ENCODE results near the gene ABCA9. TPM values are rescaled to one million over a fixed set of nuclear protein-coding genes. Genes with fewer than 3 reads are reported as not detected.

The ABCA9 gene
- total RNA-seq, 2 donors from 2014 or later, result 0.12 TPM; not detected in 1

GRCh38 chr17:69061721-69062556 is 1.2 kb upstream of the ABCA9 start:
- ATAC-seq (no peak), DNase-seq (ENCODE audit: low spot score) (no peak)
- H3K4me1 Mint-ChIP-seq (ENCODE audit: low read depth in 2 of 2), result peaks cover 28 to 36% of the 10 kb centered on the region in 2 donors
- no peak overlapping the region for H3K4me3 Mint-ChIP-seq
- no peaks in the 10 kb centered on the region for H3K36me3 Mint-ChIP-seq
- H3K27ac Mint-ChIP-seq, result no peak overlapping the region
- H3K9me3 Mint-ChIP-seq, result peaks cover 4% of the 10 kb centered on the region
- H3K27me3 Mint-ChIP-seq, result no peaks in the 10 kb centered on the region

- Mint-ChIP-seq H3K9me3 (peaks cover 4% of the 10 kb centered on the region), H3K4me1 (ENCODE audit: low read depth in 2 of 2) (peaks cover 8 to 20% of the 10 kb centered on the region in 2 donors), H3K27me3 (no peaks in the 10 kb centered on the region), H3K36me3 (no peaks in the 10 kb centered on the region), H3K4me3 (no peak overlapping the region), H3K27ac (peak overlapping the region in 1 of 2 donors; percentile 66)
- DNase-seq (ENCODE audit: low spot score) (no peak), ATAC-seq (no peak)
Measured at GRCh38 chr17:69059458-69060175, 1.1 kb downstream of the ABCA9 start.

- ATAC-seq (no peak), DNase-seq (ENCODE audit: low spot score) (no peak)
- peaks cover 4% of the 10 kb centered on the region for H3K9me3 Mint-ChIP-seq
- peaks cover 8 to 20% of the 10 kb centered on the region in 2 donors for H3K4me1 Mint-ChIP-seq (ENCODE audit: low read depth in 2 of 2)
- no peak overlapping the region for H3K4me3 Mint-ChIP-seq
- H3K36me3 Mint-ChIP-seq, result no peaks in the 10 kb centered on the region
- H3K27me3 Mint-ChIP-seq, result no peaks in the 10 kb centered on the region
- H3K27ac Mint-ChIP-seq, result peak overlapping the region in 1 of 2 donors; percentile 40
Measured at GRCh38 chr17:69058165-69058564, 2.6 kb downstream of the ABCA9 start.

- Mint-ChIP-seq H3K4me1 (ENCODE audit: low read depth in 2 of 2) (peaks cover 8 to 20% of the 10 kb centered on the region in 2 donors), H3K4me3 (no peak overlapping the region), H3K36me3 (no peaks in the 10 kb centered on the region), H3K27ac (no peak overlapping the region), H3K27me3 (no peaks in the 10 kb centered on the region), H3K9me3 (peaks cover 4% of the 10 kb centered on the region)
- ATAC-seq (no peak), DNase-seq (ENCODE audit: low spot score) (no peak)
Measured at GRCh38 chr17:69057280-69057679, 3.4 kb downstream of the ABCA9 start.

- no peak for DNase-seq (ENCODE audit: low spot score)
- no peak overlapping the region for H3K27ac Mint-ChIP-seq
- H3K36me3 Mint-ChIP-seq, result no peaks in the 10 kb centered on the region
- peaks cover 0 to 6% of the 10 kb centered on the region in 2 donors for H3K27me3 Mint-ChIP-seq
- H3K4me1 Mint-ChIP-seq (ENCODE audit: low read depth in 2 of 2), result peaks cover 8 to 20% of the 10 kb centered on the region in 2 donors
- H3K4me3 Mint-ChIP-seq, result no peak overlapping the region
- peaks cover 4% of the 10 kb centered on the region for H3K9me3 Mint-ChIP-seq
- ATAC-seq, result no peak
Measured at GRCh38 chr17:69056179-69056823, 4.4 kb downstream of the ABCA9 start.

- Mint-ChIP-seq H3K36me3 (no peaks in the 10 kb centered on the region), H3K27ac (no peak overlapping the region), H3K4me1 (ENCODE audit: low read depth in 2 of 2) (peaks cover 8 to 20% of the 10 kb centered on the region in 2 donors), H3K4me3 (no peak overlapping the region), H3K27me3 (peaks cover 0 to 11% of the 10 kb centered on the region in 2 donors), H3K9me3 (peaks cover 4% of the 10 kb centered on the region)
- DNase-seq (ENCODE audit: low spot score) (no peak), ATAC-seq (no peak)
Measured at GRCh38 chr17:69055334-69055733, 5.4 kb downstream of the ABCA9 start.

- Mint-ChIP-seq H3K4me1 (ENCODE audit: low read depth in 2 of 2) (peaks cover 20% of the 10 kb centered on the region in 2 donors), H3K9me3 (no peaks in the 10 kb centered on the region), H3K36me3 (no peaks in the 10 kb centered on the region), H3K27me3 (peaks cover 0 to 11% of the 10 kb centered on the region in 2 donors), H3K27ac (no peak overlapping the region), H3K4me3 (no peak overlapping the region)
- DNase-seq (ENCODE audit: low spot score) (no peak), ATAC-seq (no peak)
Measured at GRCh38 chr17:69050999-69051775, 9.5 kb downstream of the ABCA9 start.

- H3K27ac Mint-ChIP-seq, result no peak overlapping the region
- DNase-seq (ENCODE audit: low spot score), result no peak
- peaks cover 20% of the 10 kb centered on the region in 2 donors for H3K4me1 Mint-ChIP-seq (ENCODE audit: low read depth in 2 of 2)
- no peaks in the 10 kb centered on the region for H3K9me3 Mint-ChIP-seq
- no peak overlapping the region for H3K4me3 Mint-ChIP-seq
- H3K36me3 Mint-ChIP-seq, result no peaks in the 10 kb centered on the region
- no peak for ATAC-seq
- H3K27me3 Mint-ChIP-seq, result peaks cover 0 to 11% of the 10 kb centered on the region in 2 donors
Measured at GRCh38 chr17:69048634-69049033, 12.1 kb downstream of the ABCA9 start.

- Mint-ChIP-seq H3K36me3 (no peaks in the 10 kb centered on the region), H3K27ac (no peak overlapping the region)
- no peak for ATAC-seq
Measured at GRCh38 chr17:69047368-69048263, 13.1 kb downstream of the ABCA9 start.

GRCh38 chr17:69046121-69046807 is 14.5 kb downstream of the ABCA9 start:
- H3K36me3 Mint-ChIP-seq, result no peaks in the 10 kb centered on the region
- no peak for DNase-seq (ENCODE audit: low spot score)
- H3K9me3 Mint-ChIP-seq, result no peaks in the 10 kb centered on the region
- peaks cover 20% of the 10 kb centered on the region in 2 donors for H3K4me1 Mint-ChIP-seq (ENCODE audit: low read depth in 2 of 2)
- H3K27ac Mint-ChIP-seq, result no peak overlapping the region
- no peak for ATAC-seq
- peaks cover 0 to 5% of the 10 kb centered on the region in 2 donors for H3K27me3 Mint-ChIP-seq
- H3K4me3 Mint-ChIP-seq, result no peak overlapping the region

More at GRCh38 chr17:69047368-69048263, 13.1 kb downstream of the ABCA9 start:
- H3K27me3 Mint-ChIP-seq, result peaks cover 0 to 11% of the 10 kb centered on the region in 2 donors
- peaks cover 20% of the 10 kb centered on the region in 2 donors for H3K4me1 Mint-ChIP-seq (ENCODE audit: low read depth in 2 of 2)
- H3K9me3 Mint-ChIP-seq, result no peaks in the 10 kb centered on the region
- no peak for DNase-seq (ENCODE audit: low spot score)
- H3K4me3 Mint-ChIP-seq, result no peak overlapping the region

GRCh38 chr17:69045646-69046045 is 15.1 kb downstream of the ABCA9 start:
- Mint-ChIP-seq H3K36me3 (no peaks in the 10 kb centered on the region), H3K27me3 (no peaks in the 10 kb centered on the region), H3K9me3 (no peaks in the 10 kb centered on the region), H3K4me1 (ENCODE audit: low read depth in 2 of 2) (peaks cover 20% of the 10 kb centered on the region in 2 donors), H3K4me3 (no peak overlapping the region), H3K27ac (no peak overlapping the region)
- DNase-seq (ENCODE audit: low spot score) (no peak), ATAC-seq (no peak)

- Mint-ChIP-seq H3K4me1 (ENCODE audit: low read depth in 2 of 2) (peaks cover 20% of the 10 kb centered on the region in 2 donors), H3K4me3 (no peak overlapping the region), H3K27me3 (no peaks in the 10 kb centered on the region), H3K36me3 (no peaks in the 10 kb centered on the region), H3K9me3 (no peaks in the 10 kb centered on the region), H3K27ac (no peak overlapping the region)
- ATAC-seq, result no peak
- no peak for DNase-seq (ENCODE audit: low spot score)
Measured at GRCh38 chr17:69044371-69044770, 16.4 kb downstream of the ABCA9 start.

All from natural killer cell treated with Interleukin-12 subunit alpha and Interleukin-12 subunit beta and Interleukin-15 and Interleukin-18, amount 100 ng/mL, for 72 hours (primary cell).